HCT116 (cell line): ENCODE results near the gene ETS1. TPM values are rescaled to one million over a fixed set of nuclear protein-coding genes. Genes with fewer than 3 reads are reported as not detected.

Experiments used
- ATAC-seq: fragments of 200-7000 bp; cut with Tn5 transposase; 2 replicates; pipeline ENCODE4 v1.9.1; 2020; ENCODE audit warnings: mild to moderate bottlenecking, moderate library complexity
- BruUV-seq: library from RNA; stranded (reverse); fragments of 400-500 nt; replicated peaks from 2 replicates; lab custom pipeline; 2021; lab: Mats Ljungman, UMichigan
- CTCF ChIA-PET: fragments of 300-600 bp; sonication (Branson Sonifier 250); formaldehyde crosslinking; loops from one replicate; lab custom pipeline; 2021; ENCODE audit warnings: antibody characterized with exemption; lab: Charles Lee
- POLR2A ChIA-PET: fragments of 300-600, 350-600 bp; sonication (Branson Sonifier 250); formaldehyde crosslinking; loops from one replicate; lab custom pipeline; 2021; ENCODE audit warnings: antibody characterized with exemption; lab: Charles Lee
- RAD21 ChIA-PET, 2 experiments: fragments of 300-600 bp; sonication (Branson Sonifier 250); formaldehyde crosslinking; loops; one replicate each; lab custom pipeline; 2023; ENCODE audit warnings: low total read pairs in 2 of 2; ENCODE audit not compliant: uncharacterized antibody in 2 of 2, unreplicated experiment in 2 of 2, low non-redundant PET in 1 of 2; lab: Charles Lee
- DNase-seq: peaks from one replicate; pipeline ENCODE4 v3.0.0-alpha.2; 2010; ENCODE audit warnings: low read depth, low spot score
- H2AFZ ChIP-seq: fragments of 200-600 bp; shearing (Covaris generic), sonication (generic); 2 replicates; pipeline ENCODE4 v1.6.1; 2017; ENCODE audit warnings: low read depth, mixed run types, mixed read lengths, antibody characterized with exemption, low read length; ENCODE audit not compliant: poor library complexity, severe bottlenecking
- H3K27ac ChIP-seq: 2 replicates; pipeline ENCODE4 v1.5.1; 2012; ENCODE audit warnings: low read depth, low read length
- H3K27me3 ChIP-seq: fragments of 200-600 bp; sonication (generic); 2 replicates; pipeline ENCODE4 v1.6.1; 2016; ENCODE audit warnings: mixed run types, low read length, mixed read lengths; ENCODE audit not compliant: insufficient read depth
- H3K36me3 ChIP-seq, 2 experiments: fragments of 200-500 bp in 1 of 2; fragments of 200-600 bp in 1 of 2; sonication (Bioruptor generic) in 1 of 2; sonication (generic) in 1 of 2; 2 replicates each; pipeline versions ENCODE4 v1.5.1 to v1.6.1; 2014 to 2016; ENCODE audit warnings: low read length in 2 of 2, inconsistent platforms in 1 of 2, mixed read lengths in 1 of 2, mixed run types in 1 of 2; ENCODE audit not compliant: insufficient read depth in 2 of 2, control insufficient read depth in 1 of 2
- H3K4me1 ChIP-seq, 2 experiments: fragments of 200-600 bp in 1 of 2; sonication (generic) in 1 of 2; 2 replicates each; pipeline versions ENCODE4 v1.5.1 to v1.6.1; 2012 to 2017; ENCODE audit warnings: low read length in 2 of 2, inconsistent platforms in 1 of 2, mild to moderate bottlenecking in 1 of 2, mixed read lengths in 1 of 2, mixed run types in 1 of 2, moderate library complexity in 1 of 2; ENCODE audit not compliant: insufficient read depth in 2 of 2, control insufficient read depth in 1 of 2
- H3K4me2 ChIP-seq: fragments of 200-600 bp; sonication (generic); 2 replicates; pipeline ENCODE4 v1.6.1; 2017; ENCODE audit warnings: mixed run types, low read length, mixed read lengths
- H3K4me3 ChIP-seq, 2 experiments: fragments of 200-600 bp in 1 of 2; sonication (generic) in 1 of 2; replicated peaks in 1 of 2; 2 replicates each; pipeline ENCODE4 v1.5.1; 2011 to 2016; ENCODE audit warnings: low read length in 2 of 2, control low read depth in 1 of 2, low read depth in 1 of 2, mild to moderate bottlenecking in 1 of 2, mixed read lengths in 1 of 2, mixed run types in 1 of 2
- H3K79me2 ChIP-seq: fragments of 200-600 bp; sonication (generic); 2 replicates; pipeline ENCODE4 v1.6.1; 2017; ENCODE audit warnings: mild to moderate bottlenecking, mixed run types, low read length, moderate library complexity, mixed read lengths; ENCODE audit not compliant: insufficient read depth
- H3K9ac ChIP-seq: fragments of 200-600 bp; sonication (generic); 2 replicates; pipeline ENCODE4 v1.6.1; 2016; ENCODE audit warnings: low read length, mixed read lengths
- H3K9me2 ChIP-seq: fragments of 200-600 bp; sonication (generic), shearing (Covaris generic); 2 replicates; pipeline ENCODE4 v1.6.1; 2017; ENCODE audit warnings: mixed run types, mild to moderate bottlenecking, moderate library complexity; ENCODE audit not compliant: insufficient read depth
- H3K9me3 ChIP-seq, 2 experiments: fragments of 200-500 bp in 1 of 2; fragments of 200-600 bp in 1 of 2; sonication (Bioruptor generic) in 1 of 2; sonication (generic) in 1 of 2; 2 replicates each; pipeline ENCODE4 v1.6.1; 2014 to 2017; ENCODE audit warnings: low read length in 2 of 2, mixed read lengths in 2 of 2, inconsistent platforms in 1 of 2, low read depth in 1 of 2, mild to moderate bottlenecking in 1 of 2, mixed run types in 1 of 2, moderate library complexity in 1 of 2; ENCODE audit not compliant: control insufficient read depth in 1 of 2, insufficient read depth in 1 of 2
- H4K20me1 ChIP-seq: fragments of 200-600 bp; sonication (generic), shearing (Covaris generic); 2 replicates; pipeline ENCODE4 v1.6.1; 2017; ENCODE audit warnings: mixed run types, mild to moderate bottlenecking, moderate library complexity; ENCODE audit not compliant: insufficient read depth
- CBX3 ChIP-seq: IDR thresholded peaks from 2 replicates; pipeline ENCODE4 v1.6.1; 2012; ENCODE audit warnings: low read depth
- CTCF ChIP-seq, 3 experiments: fragments of 200-600 bp in 1 of 3; sonication (generic) in 1 of 3; IDR thresholded peaks in 2 of 3; conservative IDR thresholded peaks in 1 of 3; 2 replicates each; pipeline ENCODE4 v1.5.1; 2012 to 2017; ENCODE audit warnings: low read depth in 2 of 3, low read length in 2 of 3, antibody characterized with exemption in 1 of 3, borderline replicate concordance in 1 of 3, control low read depth in 1 of 3, mild to moderate bottlenecking in 1 of 3, mixed read lengths in 1 of 3, mixed run types in 1 of 3, moderate library complexity in 1 of 3; ENCODE audit not compliant: insufficient read depth in 1 of 3
- EGR1 ChIP-seq: IDR thresholded peaks from 2 replicates; pipeline ENCODE4 v1.6.1; 2012; ENCODE audit warnings: low read depth
- EZH2 ChIP-seq: fragments of 200-600 bp; sonication (generic); IDR thresholded peaks from 2 replicates; pipeline ENCODE4 v1.6.1; 2017; ENCODE audit warnings: antibody characterized with exemption, mixed run types
- EZH2phosphoT487 ChIP-seq: fragments of 200-600 bp; IDR thresholded peaks from 2 replicates; pipeline ENCODE4 v1.6.1; 2018; ENCODE audit warnings: antibody characterized with exemption, borderline replicate concordance
- FOSL1 ChIP-seq: IDR thresholded peaks from 2 replicates; pipeline ENCODE4 v1.6.1; 2012; ENCODE audit warnings: low read depth
- MAX ChIP-seq: IDR thresholded peaks from 2 replicates; pipeline ENCODE4 v1.6.1; 2012
- POLR2A ChIP-seq: IDR thresholded peaks from 2 replicates; pipeline ENCODE4 v1.7.0; 2011; ENCODE audit warnings: borderline replicate concordance; ENCODE audit not compliant: insufficient read depth, insufficient read length; ENCODE audit errors: extremely low read depth
- POLR2AphosphoS5 ChIP-seq: IDR thresholded peaks from 2 replicates; pipeline ENCODE4 v1.6.1; 2011; ENCODE audit warnings: mild to moderate bottlenecking, low read depth, low read length, moderate library complexity
- RAD21 ChIP-seq: IDR thresholded peaks from 2 replicates; pipeline ENCODE4 v1.6.1; 2012; ENCODE audit warnings: low read depth, mild to moderate bottlenecking
- SIN3A ChIP-seq: IDR thresholded peaks from 2 replicates; pipeline ENCODE4 v1.6.1; 2012; ENCODE audit warnings: low read depth
- SRF ChIP-seq: IDR thresholded peaks from 2 replicates; pipeline ENCODE4 v1.6.1; 2012; ENCODE audit warnings: low read depth
- YY1 ChIP-seq: IDR thresholded peaks from 2 replicates; pipeline ENCODE4 v1.6.1; 2011; ENCODE audit warnings: low read length, low read depth, moderate library complexity, mild to moderate bottlenecking; ENCODE audit not compliant: insufficient replicate concordance; ENCODE audit errors: extremely low read depth
- ZFX ChIP-seq: fragments of 450-650 bp; IDR thresholded peaks from 2 replicates; pipeline ENCODE4 v1.6.1; 2017
- intact Hi-C: fragments of 100-400 bp; cut with micrococcal nuclease; formaldehyde crosslinking; loops from 2 replicates; pipeline ENCODE4 v1.10.0; 2022
- total RNA-seq: library from RNA; stranded (reverse); gene quantifications from one replicate; pipeline ENCODE4 v1.2.1, GENCODE V29; 2021; ENCODE audit not compliant: unreplicated experiment

The ETS1 gene
- total RNA-seq, 1 experiment from 2014 or later = 9.2 TPM

GRCh38 chr11:128480066-128480465 is 107.3 kb downstream of the ETS1 start:
- no peak overlapping the region for H2AFZ ChIP-seq
- H3K79me2 ChIP-seq = no peaks in the 10 kb centered on the region
- ChIA-PET CTCF (no interaction called here), POLR2A (no interaction called here), RAD21 (no interaction called here)
- TF ChIP-seq EGR1 (no peak), MAX (no peak), RAD21 (no peak), POLR2AphosphoS5 (no peak), EZH2 (no peak), YY1 (no peak), EZH2phosphoT487 (no peak), SIN3A (no peak), FOSL1 (no peak), ZFX (no peak), SRF (no peak), CBX3 (no peak), POLR2A (no peak), CTCF (IDR thresholded peaks at IDR 0.05 in 2 of 3, conservative IDR thresholded peaks at IDR 0.05 in 1 of 3; ENCODE audit: borderline replicate concordance in 1 of 3, insufficient read depth in 1 of 3, low read depth in 2 of 3, low read length in 2 of 3) (no peak)
- H3K4me2 ChIP-seq = no peak overlapping the region
- no peaks in the 10 kb centered on the region; a peak in 1 of 4 replicates for H3K36me3 ChIP-seq
- H3K27ac ChIP-seq = no peak overlapping the region
- H4K20me1 ChIP-seq = no peaks in the 10 kb centered on the region
- no peak for DNase-seq
- BruUV-seq = no TSS peak
- no peak for ATAC-seq
- H3K9me2 ChIP-seq = no peaks in the 10 kb centered on the region
- H3K9ac ChIP-seq = no peak overlapping the region
- H3K9me3 ChIP-seq = no peaks in the 10 kb centered on the region
- intact Hi-C loops = no loop called here
- no peaks in the 10 kb centered on the region for H3K4me1 ChIP-seq
- H3K4me3 ChIP-seq = no peak overlapping the region
- H3K27me3 ChIP-seq = no peaks in the 10 kb centered on the region
